Thoracic aorta (tissue), 2 donors: Measurements from ENCODE around the gene ERAL1. TPM values are rescaled to one million over a fixed set of nuclear protein-coding genes. Genes with fewer than 3 reads are reported as not detected.
"Not testable (repeated sequence)": the region's sequence is repeated elsewhere in the genome, so short reads cannot be mapped to it uniquely, and the experiment has no call there.

Experiments
- ATAC-seq: fragments of 150-250 bp; one replicate; pipeline ENCODE4 v1.8.0; 2017; ENCODE audit warnings: low read depth; ENCODE audit not compliant: insufficient number of reproducible peaks, low FRiP score
- DNase-seq: peaks from one replicate; pipeline ENCODE4 v3.0.0-alpha.2; 2020; ENCODE audit warnings: low spot score
- H3K27ac ChIP-seq, 2 donors: fragments of 200-600 bp; sonication (generic); 1 replicate in 1 of 2; 2 replicates in 1 of 2; pipeline ENCODE4 v1.5.1; 2016; ENCODE audit warnings: mild to moderate bottlenecking in 2 of 2, moderate library complexity in 2 of 2
- H3K27me3 ChIP-seq: fragments of 200-600 bp; sonication (generic); replicated peaks from 2 replicates; pipeline ENCODE4 v1.6.0; 2016; ENCODE audit warnings: mild to moderate bottlenecking; ENCODE audit not compliant: insufficient read depth
- H3K36me3 ChIP-seq: fragments of 200-600 bp; sonication (generic); one replicate; pipeline ENCODE4 v1.5.1; 2016
- H3K4me1 ChIP-seq, 2 donors: fragments of 200-600 bp; sonication (generic); 1 replicate in 1 of 2; 2 replicates in 1 of 2; pipeline versions ENCODE4 v1.5.1 to v1.6.0; 2016; ENCODE audit warnings: low read depth in 2 of 2, mild to moderate bottlenecking in 1 of 2; ENCODE audit not compliant: control insufficient read depth in 1 of 2
- H3K4me3 ChIP-seq: fragments of 200-600 bp; sonication (generic); 2 replicates; pipeline ENCODE4 v1.5.1; 2016; ENCODE audit warnings: mild to moderate bottlenecking
- H3K9me3 ChIP-seq: fragments of 200-600 bp; sonication (generic); 2 replicates; pipeline ENCODE4 v1.5.1; 2016
- total RNA-seq, 2 donors: library from RNA; depleted of rRNA; stranded (reverse); fragments of >200 nt; gene quantifications; one replicate each; pipeline versions ENCODE4 v1.1.0 to v1.2.3, GENCODE V29; 2016
- TF ChIP-seq, protein P1 (sequence below): fragments of 200-600 bp; sonication (generic); IDR thresholded peaks from one replicate; pipeline ENCODE4 v1.5.1; 2019; ENCODE audit warnings: antibody characterized with exemption

Gene ERAL1
- total RNA-seq, 2 donors from 2014 or later: 30.6 to 34.6 TPM

DNA sequence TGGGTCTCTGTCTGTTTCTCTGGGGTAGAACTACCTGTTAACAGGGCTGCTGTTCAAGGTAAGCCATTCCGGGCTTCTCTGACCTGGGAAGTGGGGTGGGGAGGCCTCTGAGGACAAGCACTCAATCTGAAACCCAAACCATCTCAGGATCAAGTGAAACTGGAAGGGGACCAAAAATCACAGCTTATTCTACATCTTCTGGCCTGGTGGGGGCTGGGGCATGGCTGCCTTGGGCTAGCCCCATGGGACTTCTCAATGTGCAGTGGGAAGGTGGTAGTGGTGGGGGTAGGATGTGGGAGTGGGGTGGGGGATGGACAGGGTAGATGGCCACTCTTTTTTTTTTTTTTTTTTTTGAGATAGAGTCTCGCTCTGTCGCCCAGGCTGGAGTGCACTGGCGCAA lies 37.2 kb downstream of the ERAL1 start:
- H3K27me3 ChIP-seq: no peaks in the 10 kb centered on the region
- peak overlapping the region in 1 of 2 donors; percentile 62 for H3K27ac ChIP-seq
- no peaks in the 10 kb centered on the region for H3K9me3 ChIP-seq
- TF ChIP-seq, protein P1, sequence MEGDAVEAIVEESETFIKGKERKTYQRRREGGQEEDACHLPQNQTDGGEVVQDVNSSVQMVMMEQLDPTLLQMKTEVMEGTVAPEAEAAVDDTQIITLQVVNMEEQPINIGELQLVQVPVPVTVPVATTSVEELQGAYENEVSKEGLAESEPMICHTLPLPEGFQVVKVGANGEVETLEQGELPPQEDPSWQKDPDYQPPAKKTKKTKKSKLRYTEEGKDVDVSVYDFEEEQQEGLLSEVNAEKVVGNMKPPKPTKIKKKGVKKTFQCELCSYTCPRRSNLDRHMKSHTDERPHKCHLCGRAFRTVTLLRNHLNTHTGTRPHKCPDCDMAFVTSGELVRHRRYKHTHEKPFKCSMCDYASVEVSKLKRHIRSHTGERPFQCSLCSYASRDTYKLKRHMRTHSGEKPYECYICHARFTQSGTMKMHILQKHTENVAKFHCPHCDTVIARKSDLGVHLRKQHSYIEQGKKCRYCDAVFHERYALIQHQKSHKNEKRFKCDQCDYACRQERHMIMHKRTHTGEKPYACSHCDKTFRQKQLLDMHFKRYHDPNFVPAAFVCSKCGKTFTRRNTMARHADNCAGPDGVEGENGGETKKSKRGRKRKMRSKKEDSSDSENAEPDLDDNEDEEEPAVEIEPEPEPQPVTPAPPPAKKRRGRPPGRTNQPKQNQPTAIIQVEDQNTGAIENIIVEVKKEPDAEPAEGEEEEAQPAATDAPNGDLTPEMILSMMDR: no peak
- peaks cover 22 to 46% of the 10 kb centered on the region in 2 donors for H3K4me1 ChIP-seq
- no peaks in the 10 kb centered on the region for H3K36me3 ChIP-seq
- DNase-seq (no peak), ATAC-seq (no peak)
- H3K4me3 ChIP-seq: no peak overlapping the region

GRCh38 chr17:28893248-28894183 lies 38.7 kb downstream of the ERAL1 start:
- H3K9me3 ChIP-seq, H3K36me3 ChIP-seq, ATAC-seq, H3K4me3 ChIP-seq, H3K27me3 ChIP-seq, DNase-seq: not testable (repeated sequence)
- Histone ChIP-seq H3K27ac (peak overlapping the region; percentile 62 to 76), H3K4me1 (peaks cover 29 to 54% of the 10 kb centered on the region in 2 donors)

DNA sequence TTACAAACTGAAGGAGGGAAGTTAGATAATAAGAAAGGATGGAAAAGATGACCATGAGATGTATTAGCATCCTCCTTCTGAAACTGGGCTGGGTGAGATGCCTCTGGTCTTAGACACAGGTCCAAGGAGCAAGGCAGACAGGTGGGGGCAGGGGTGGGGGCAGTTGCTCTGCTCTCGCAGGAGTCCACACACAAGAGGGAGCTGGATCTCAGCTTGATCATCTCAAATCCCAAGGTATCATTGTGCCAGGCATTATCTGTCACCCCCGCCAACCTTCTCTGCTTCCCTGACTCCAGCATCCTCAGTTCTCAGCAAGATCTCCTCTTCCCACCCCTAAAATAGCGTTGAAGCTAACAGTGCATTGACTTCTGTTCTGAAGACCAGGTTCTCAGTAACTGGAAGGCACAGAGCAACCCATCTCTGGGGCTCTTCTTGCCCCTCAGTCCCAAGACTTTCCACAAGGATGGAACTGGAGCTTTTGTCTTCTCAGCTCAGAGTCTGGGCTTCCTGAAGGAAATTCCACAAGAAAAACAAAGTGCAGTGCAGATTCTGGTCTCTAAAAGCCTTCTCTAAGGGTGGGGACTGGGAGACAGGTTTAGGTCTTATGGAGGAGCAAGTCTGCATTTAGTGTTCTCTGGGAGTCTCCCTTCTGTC lies 41.1 kb downstream of the ERAL1 start:
- H3K4me1 ChIP-seq: peaks cover 26 to 44% of the 10 kb centered on the region in 2 donors
- H3K27me3 ChIP-seq: no peaks in the 10 kb centered on the region
- ATAC-seq (no peak), DNase-seq (no peak)
- H3K4me3 ChIP-seq: peak overlapping the region; percentile 95
- no peaks in the 10 kb centered on the region for H3K9me3 ChIP-seq
- TF ChIP-seq, protein P1: no peak
- H3K27ac ChIP-seq: peak overlapping the region; percentile 88 to 97
- no peaks in the 10 kb centered on the region for H3K36me3 ChIP-seq

DNA sequence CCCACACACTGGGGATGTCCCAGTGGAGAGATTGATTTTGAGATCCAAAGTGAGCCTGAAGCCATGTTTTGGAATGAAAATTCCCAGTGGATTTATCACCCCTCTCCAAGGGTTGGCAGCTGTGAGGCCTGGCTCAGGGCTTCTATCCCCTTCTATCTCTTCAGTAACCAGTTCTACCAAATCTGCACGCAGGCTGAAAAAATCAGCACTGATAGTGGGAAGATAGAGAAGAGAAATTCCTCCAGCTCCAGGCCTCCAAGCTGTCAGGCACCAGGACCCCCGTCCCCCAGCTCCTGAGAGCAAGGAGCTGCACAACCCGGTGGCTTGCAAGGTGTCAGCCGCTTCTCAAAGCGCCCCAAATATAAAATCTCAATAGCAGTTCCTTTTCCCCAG lies 41.7 kb downstream of the ERAL1 start:
- TF ChIP-seq, protein P1: no peak
- Histone ChIP-seq H3K27me3 (no peaks in the 10 kb centered on the region), H3K9me3 (no peaks in the 10 kb centered on the region), H3K4me1 (peaks cover 26 to 44% of the 10 kb centered on the region in 2 donors), H3K4me3 (peak overlapping the region; percentile 95), H3K27ac (peak overlapping the region; percentile 88 to 97), H3K36me3 (no peaks in the 10 kb centered on the region)
- ATAC-seq: no peak
- DNase-seq: no peak

GRCh38 chr17:28896884-28897768 lies 42.3 kb downstream of the ERAL1 start, which contains the start of gene FLOT2:
FLOT2 (minus strand) TSS chr17:28897733; CDS start chr17:28897574, 159 bp downstream.
- DNase-seq (peak; percentile 19), ATAC-seq (peak; percentile 48)
- TF ChIP-seq, protein P1: peak; percentile 27
- Histone ChIP-seq H3K27ac (peak within 1 kb of the TSS; percentile 88 to 97), H3K4me1 (peaks cover 26 to 50% of the 10 kb centered on the region in 2 donors), H3K36me3 (no peaks in the 10 kb centered on the region), H3K9me3 (no peaks in the 10 kb centered on the region), H3K4me3 (peak within 1 kb of the TSS; percentile 95), H3K27me3 (no peaks in the 10 kb centered on the region)
